HepG2 (cell line): ENCODE results near the gene WDR41. TPM values are rescaled to one million over a fixed set of nuclear protein-coding genes. Genes with fewer than 3 reads are reported as not detected.
A peak's percentile ranks its signal among the peaks of the same experiment; 100 is the strongest.

Experiments used
- CSRNP1 ChIP-seq: sonication (generic); formaldehyde crosslinking; IDR thresholded peaks from 2 replicates; pipeline ENCODE4 v1.8.1; 2023; ENCODE audit warnings: mild to moderate bottlenecking, missing genetic modification reagents
- DNMT1 ChIP-seq: sonication (generic); formaldehyde crosslinking; IDR thresholded peaks from 2 replicates; pipeline ENCODE4 v1.5.1; 2020; ENCODE audit warnings: mild to moderate bottlenecking, missing genetic modification reagents
- FOXK1 ChIP-seq: sonication (generic); formaldehyde crosslinking; IDR thresholded peaks from 2 replicates; pipeline ENCODE4 v1.4.0; 2020; ENCODE audit warnings: low read depth, missing genetic modification reagents, borderline replicate concordance
- HMGA1 ChIP-seq: sonication (generic); formaldehyde crosslinking; conservative IDR thresholded peaks from 2 replicates; pipeline ENCODE4 v1.4.0; 2020; ENCODE audit warnings: missing genetic modification reagents
- HNRNPK ChIP-seq: fragments of 200-400 bp; formaldehyde crosslinking; IDR thresholded peaks from 2 replicates; pipeline ENCODE4 v1.6.1; 2018; ENCODE audit warnings: low read length, low read depth, moderate library complexity, mild to moderate bottlenecking; ENCODE audit not compliant: poor library complexity, severe bottlenecking
- JARID2 ChIP-seq: sonication (generic); formaldehyde crosslinking; IDR thresholded peaks from 2 replicates; pipeline ENCODE4 v1.8.1; 2023; ENCODE audit warnings: missing genetic modification reagents, inconsistent platforms; ENCODE audit not compliant: insufficient replicate concordance
- KLF9 ChIP-seq: IDR thresholded peaks from 2 replicates; pipeline ENCODE4 v1.6.1; 2016; ENCODE audit warnings: low read depth
- ONECUT2 ChIP-seq: sonication (generic); formaldehyde crosslinking; IDR thresholded peaks from 2 replicates; pipeline ENCODE4 v1.4.0; 2020; ENCODE audit warnings: missing genetic modification reagents
- PHF8 ChIP-seq: sonication (generic); formaldehyde crosslinking; IDR thresholded peaks from 2 replicates; pipeline ENCODE4 v1.5.0; 2020; ENCODE audit warnings: missing genetic modification reagents
- PLRG1 ChIP-seq: fragments of 450-650 bp; conservative IDR thresholded peaks from 2 replicates; pipeline ENCODE4 v1.6.1; 2016
- POLR2G ChIP-seq: fragments of 200-400 bp; formaldehyde crosslinking; IDR thresholded peaks from 2 replicates; pipeline ENCODE4 v1.6.1; 2018; ENCODE audit warnings: mild to moderate bottlenecking, low read depth, low read length, moderate library complexity
- RORA ChIP-seq: sonication (generic); formaldehyde crosslinking; IDR thresholded peaks from 2 replicates; pipeline ENCODE4 v1.5.0; 2020; ENCODE audit warnings: mild to moderate bottlenecking, missing genetic modification reagents, moderate library complexity
- SP2 ChIP-seq: sonication (generic); formaldehyde crosslinking; IDR thresholded peaks from 2 replicates; pipeline ENCODE4 v1.5.1; 2020; ENCODE audit warnings: mild to moderate bottlenecking, missing genetic modification reagents
- TEAD3 ChIP-seq: optimal IDR thresholded peaks from 2 replicates; pipeline ENCODE3; 2016; ENCODE audit warnings: borderline replicate concordance
- ZKSCAN5 ChIP-seq: sonication (generic); formaldehyde crosslinking; IDR thresholded peaks from 2 replicates; pipeline ENCODE4 v1.5.1; 2020; ENCODE audit warnings: mild to moderate bottlenecking, missing genetic modification reagents
- ZMAT5 ChIP-seq: sonication (generic); formaldehyde crosslinking; IDR thresholded peaks from 2 replicates; pipeline ENCODE4 v1.5.0; 2020; ENCODE audit warnings: mild to moderate bottlenecking, low read depth, missing genetic modification reagents, borderline replicate concordance
- ZNF34 ChIP-seq: sonication (generic); formaldehyde crosslinking; IDR thresholded peaks from 2 replicates; pipeline ENCODE4 v1.4.0; 2020; ENCODE audit warnings: mild to moderate bottlenecking, missing genetic modification reagents, borderline replicate concordance
- ZNF382 ChIP-seq: sonication (generic); formaldehyde crosslinking; IDR thresholded peaks from 2 replicates; pipeline ENCODE4 v1.5.0; 2020; ENCODE audit warnings: missing genetic modification reagents, mild to moderate bottlenecking, borderline replicate concordance
- ZNF383 ChIP-seq: sonication (generic); formaldehyde crosslinking; IDR thresholded peaks from 2 replicates; pipeline ENCODE4 v1.4.0; 2020; ENCODE audit warnings: missing genetic modification reagents, mild to moderate bottlenecking, borderline replicate concordance
- ZNF432 ChIP-seq: sonication (generic); formaldehyde crosslinking; IDR thresholded peaks from 2 replicates; pipeline ENCODE4 v1.5.0; 2020; ENCODE audit warnings: missing genetic modification reagents, mild to moderate bottlenecking, borderline replicate concordance
- ZNF513 ChIP-seq: sonication (generic); formaldehyde crosslinking; conservative IDR thresholded peaks from 2 replicates; pipeline ENCODE4 v1.5.0; 2020; ENCODE audit warnings: missing genetic modification reagents
- ZNF550 ChIP-seq: sonication (generic); formaldehyde crosslinking; IDR thresholded peaks from 2 replicates; pipeline ENCODE4 v1.4.0; 2020; ENCODE audit warnings: mild to moderate bottlenecking, missing genetic modification reagents, borderline replicate concordance
- ZNF564 ChIP-seq: sonication (generic); formaldehyde crosslinking; IDR thresholded peaks from 2 replicates; pipeline ENCODE4 v1.8.1; 2023; ENCODE audit warnings: mild to moderate bottlenecking, missing genetic modification reagents
- ZNF792 ChIP-seq: IDR thresholded peaks from 2 replicates; pipeline ENCODE4 v1.6.1; 2016
- ZNF891 ChIP-seq: sonication (generic); formaldehyde crosslinking; IDR thresholded peaks from 2 replicates; pipeline ENCODE4 v1.5.0; 2020; ENCODE audit warnings: mild to moderate bottlenecking, missing genetic modification reagents
- ZSCAN5A ChIP-seq: sonication (generic); formaldehyde crosslinking; IDR thresholded peaks from 2 replicates; pipeline ENCODE4 v1.8.0; 2022; ENCODE audit warnings: mild to moderate bottlenecking, missing genetic modification reagents, borderline replicate concordance
- polyA plus RNA-seq, 8 experiments: library from polyadenylated mRNA; depleted of rRNA in 3 of 8; stranded (reverse) in 7 of 8; unstranded in 1 of 8; fragments of >200 nt; fragmentation: Illumina TruSeq in 4 of 8; extraction: Trizol in 4 of 8; gene quantifications; 2 replicates each; pipeline versions ENCODE4 v1.2.1 to v1.2.3, GENCODE V29; 2011 to 2016; ENCODE audit warnings: low read depth in 4 of 8, missing spikeins in 1 of 8, mixed read lengths in 1 of 8; ENCODE audit not compliant: insufficient read depth in 1 of 8
- total RNA-seq, 5 experiments: library from RNA; depleted of rRNA; stranded (reverse); fragments of >200 nt; fragmentation: Illumina TruSeq; extraction: Trizol; gene quantifications; 2 replicates each; pipeline ENCODE4 v1.2.3, GENCODE V29; 2016; ENCODE audit warnings: low read depth in 1 of 5

WDR41 gene
- total and polyA plus RNA-seq, 2 of the 13 experiments (the other 11 are each of a cell fraction or from before 2014, with no cell fraction given), result 18.9 to 39.3 TPM

GRCh38 chr5:77491783-77492652 lies at the start of gene WDR41 (continued):
- no peak for TF ChIP-seq ONECUT2 (CRISPR knock-in tag)
- no peak for TF ChIP-seq ZMAT5 (CRISPR knock-in tag)
- peak; percentile 80 for TF ChIP-seq POLR2G
- TF ChIP-seq ZNF891, result peak; percentile 98
- TF ChIP-seq PLRG1, result no peak
- TF ChIP-seq DNMT1 (CRISPR knock-in tag), result no peak; the same call in 1 of the 2 replicates
- no peak for TF ChIP-seq ZNF382
- 0 out of 2 replicates have a peak, but pooled peaks have one; percentile 28 for TF ChIP-seq ZNF513 (CRISPR knock-in tag)
- no peak for TF ChIP-seq ZSCAN5A
- peak; percentile 36 for TF ChIP-seq HNRNPK
- peak; percentile 93 for TF ChIP-seq PHF8 (CRISPR knock-in tag)
- no peak for TF ChIP-seq HMGA1 (CRISPR knock-in tag)
- TF ChIP-seq SP2, result no peak
- TF ChIP-seq ZNF792 (CRISPR knock-in tag), result peak; percentile 75; the same call in 1 of the 2 replicates
- no peak for TF ChIP-seq JARID2
- no peak for TF ChIP-seq RORA (CRISPR knock-in tag)
- TF ChIP-seq ZNF383 (CRISPR knock-in tag), result peak; percentile 93; the same call in 1 of the 2 replicates
- TF ChIP-seq ZKSCAN5, result no peak
- no peak for TF ChIP-seq ZNF432 (CRISPR knock-in tag)
- peak; percentile 91 for TF ChIP-seq CSRNP1 (CRISPR knock-in tag)
- no peak; the same call in 1 of the 2 replicates for TF ChIP-seq KLF9
- TF ChIP-seq ZNF564 (CRISPR knock-in tag), result no peak; the same call in 1 of the 2 replicates
- TF ChIP-seq ZNF550, result no peak
- TF ChIP-seq TEAD3, result no peak
- TF ChIP-seq ZNF34 (CRISPR knock-in tag), result peak; percentile 86; the same call in 1 of the 2 replicates
- TF ChIP-seq FOXK1 (CRISPR knock-in tag), result peak; percentile 52; the same call in 1 of the 2 replicates
